ENCODE results near the gene WNT5B.

The WNT5B gene

DNA sequence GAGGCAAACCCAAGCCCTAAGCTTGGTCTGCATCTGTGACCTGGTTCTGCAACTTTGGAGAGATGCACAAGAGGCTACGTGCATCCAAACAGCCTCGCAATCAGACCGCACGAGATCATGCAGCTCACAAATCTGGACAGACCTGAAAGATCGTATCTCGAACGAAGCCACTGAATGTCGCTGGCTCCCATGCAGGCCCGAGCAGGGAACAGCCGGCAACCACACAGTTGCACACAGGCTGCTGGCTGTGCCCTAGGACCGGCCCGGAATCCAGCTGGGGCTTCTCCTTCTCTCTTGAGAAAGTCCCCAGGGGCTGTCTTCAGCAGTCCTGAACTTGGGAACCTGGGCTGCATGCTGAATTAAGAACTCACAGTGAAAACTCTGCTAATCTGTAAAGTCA is 27.9 kb downstream of the WNT5B start:
- DNase-seq = no peak

DNA sequence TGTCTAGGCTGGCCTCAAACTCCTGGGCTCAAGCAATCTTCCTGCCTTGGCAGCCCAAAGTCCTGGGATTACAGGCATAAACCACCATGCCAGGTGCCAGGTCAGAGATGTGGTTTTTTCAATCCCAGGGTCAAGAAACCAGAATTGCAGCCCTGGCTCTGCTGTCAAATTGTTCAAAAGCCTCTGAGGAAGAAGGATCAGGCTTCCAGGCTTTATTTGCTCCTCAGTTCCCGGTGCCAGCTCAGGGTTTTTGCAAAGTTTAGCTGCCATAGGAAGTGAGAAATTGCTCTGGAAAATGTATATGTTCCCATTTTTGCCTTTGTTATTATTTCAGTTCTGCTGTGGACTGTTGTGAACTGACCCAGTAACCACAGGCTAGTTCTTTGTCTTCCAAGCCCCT is 28.7 kb downstream of the WNT5B start:
- DNase-seq = no peak

DNA sequence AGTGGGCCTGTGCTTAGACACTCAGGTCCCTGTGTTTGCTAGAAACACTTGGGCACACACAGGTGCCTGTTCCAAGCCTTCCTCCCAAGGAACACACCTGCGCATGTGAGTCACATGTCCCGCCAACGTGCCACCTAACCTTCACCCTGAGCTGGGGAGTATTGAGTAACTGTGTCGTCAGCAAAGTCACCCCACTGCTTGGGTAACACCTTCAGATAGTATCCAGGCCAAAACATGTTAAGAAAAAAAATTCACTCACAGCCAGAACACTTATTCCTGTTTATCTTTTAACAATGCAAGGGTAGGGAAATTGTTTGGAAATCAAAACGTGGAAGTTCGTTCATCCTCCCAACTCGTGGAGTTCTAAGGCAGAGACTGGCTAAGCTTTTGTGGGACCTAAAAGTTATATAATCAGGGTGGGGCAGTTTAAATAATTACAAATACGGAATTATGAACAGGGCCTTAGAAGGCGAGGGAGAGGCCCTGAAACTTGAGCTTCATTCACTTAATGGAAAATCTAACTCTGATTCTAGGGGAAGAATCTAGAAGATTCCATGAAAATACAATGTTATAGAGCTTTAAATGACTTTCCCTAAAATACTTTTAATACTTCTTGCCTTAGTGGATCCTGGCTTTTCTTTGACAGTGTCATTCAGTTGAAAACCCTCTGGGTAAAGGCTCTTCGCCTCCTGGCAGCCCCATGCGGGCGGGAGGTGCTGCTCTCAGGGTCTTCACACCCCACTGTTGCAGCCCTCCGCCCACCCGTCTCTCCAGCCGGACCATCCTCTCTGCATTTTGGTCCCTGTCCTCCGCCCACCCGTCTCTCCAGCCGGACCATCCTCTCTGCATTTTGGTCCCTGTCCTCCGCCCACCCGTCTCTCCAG is 31.5 kb downstream of the WNT5B start:
- no peak for DNase-seq

DNA sequence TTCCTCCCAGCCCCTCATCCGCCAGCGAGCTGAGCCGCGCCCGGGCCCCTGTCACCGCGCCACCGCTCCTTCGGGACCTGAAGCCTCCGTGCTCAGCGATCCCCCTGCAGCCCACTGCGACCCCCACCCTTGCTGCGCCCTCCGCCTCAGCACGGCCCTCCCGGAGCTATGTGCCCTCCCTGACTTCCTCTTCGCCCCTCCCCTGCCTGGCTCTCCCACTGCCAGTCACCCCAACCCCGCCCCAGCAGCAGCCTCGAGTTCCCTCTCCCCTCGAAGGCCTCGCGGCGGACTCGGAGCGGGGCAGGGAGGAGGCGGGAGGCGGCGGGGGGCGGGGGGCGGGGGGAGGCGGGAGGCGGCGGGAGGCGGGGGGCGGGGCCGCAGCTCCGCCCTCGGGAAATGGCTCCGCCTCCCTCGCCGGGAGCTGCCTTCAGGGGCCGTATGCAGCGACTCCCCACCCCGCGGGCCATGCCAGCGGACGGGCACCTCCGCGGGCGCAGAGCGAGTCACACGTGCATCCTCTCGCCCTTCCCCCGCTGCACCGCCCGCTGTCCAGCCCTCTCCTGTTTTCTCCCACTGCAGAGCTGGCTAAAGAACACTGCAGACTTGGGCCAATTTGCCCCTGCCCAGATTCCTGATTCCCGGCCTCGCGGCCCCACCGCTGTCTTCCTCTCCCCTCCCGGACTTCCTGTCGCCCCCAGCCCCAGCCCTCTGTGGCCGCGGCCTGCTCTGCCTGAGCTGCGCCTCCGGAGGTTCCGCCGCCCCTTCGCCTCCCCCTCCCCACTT is 32.7 kb downstream of the WNT5B start:
- peak; percentile 90 for DNase-seq

DNA sequence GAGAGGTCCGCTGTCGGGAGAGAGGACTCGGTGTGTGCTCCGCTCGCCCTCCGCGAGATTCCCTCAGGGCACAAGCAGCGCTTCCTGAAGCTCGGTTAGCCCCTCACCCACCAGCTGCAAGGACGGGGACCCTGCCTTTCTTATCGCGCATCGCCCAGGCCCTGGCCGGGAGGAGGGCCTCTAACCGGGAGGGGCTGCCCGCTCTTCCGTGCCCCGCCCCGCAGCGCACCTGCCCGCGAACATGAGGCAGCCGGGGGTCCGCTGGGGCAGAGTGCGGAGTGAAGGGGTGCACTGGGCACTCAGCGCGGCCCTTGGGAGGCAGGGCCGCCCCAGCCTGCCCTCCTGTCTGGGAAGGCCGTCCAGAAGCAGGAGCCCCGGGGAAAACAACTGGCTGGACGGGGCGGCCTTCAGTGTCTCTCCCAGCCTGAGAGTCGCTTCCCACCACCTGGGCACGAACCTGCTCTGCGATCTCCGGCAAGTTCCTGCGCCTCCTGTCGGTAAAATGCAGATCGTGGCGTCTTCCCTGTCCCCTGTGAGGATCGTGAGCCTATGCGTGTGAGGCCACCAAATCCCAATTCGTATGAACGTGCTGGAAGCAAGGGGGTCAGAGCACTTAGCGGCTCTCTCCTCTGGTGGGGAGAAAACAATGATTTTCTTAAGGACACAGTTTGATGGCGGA is 33.9 kb downstream of the WNT5B start:
- no peak for DNase-seq

DNA sequence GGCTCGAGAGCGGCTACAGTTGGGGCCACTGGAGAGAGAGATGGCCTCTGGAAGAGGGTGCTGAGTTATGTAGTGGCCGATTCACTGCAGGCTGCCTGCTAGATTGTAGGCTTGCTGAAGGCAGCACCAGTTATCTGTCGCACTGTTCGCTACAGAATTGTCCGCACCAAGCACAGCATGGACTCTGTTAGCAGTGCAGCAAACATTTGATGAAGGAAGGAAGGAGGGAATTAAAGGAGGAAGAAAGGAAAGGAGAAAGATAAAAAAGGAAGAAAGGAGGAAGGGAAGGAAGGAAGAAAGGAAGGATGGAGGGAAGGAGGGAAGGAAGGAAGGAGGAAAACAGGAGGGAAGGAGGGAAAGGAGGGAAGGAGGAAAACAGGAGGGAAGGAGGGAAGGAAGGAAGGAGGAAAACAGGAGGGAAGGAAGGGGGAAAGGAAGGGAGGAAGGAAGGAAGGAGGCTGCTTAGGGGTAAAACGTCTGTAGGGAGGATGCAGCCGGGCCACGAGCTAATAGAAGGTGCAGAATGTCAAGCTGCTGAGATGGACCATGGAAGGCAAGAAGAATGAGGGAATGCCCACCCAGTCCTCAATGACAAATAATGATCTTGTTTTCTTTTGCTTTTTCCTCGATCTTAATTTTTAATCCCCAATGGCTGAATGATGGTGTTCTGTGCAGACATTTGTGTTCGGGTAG is 34.6 kb downstream of the WNT5B start:
- no peak for DNase-seq

DNA sequence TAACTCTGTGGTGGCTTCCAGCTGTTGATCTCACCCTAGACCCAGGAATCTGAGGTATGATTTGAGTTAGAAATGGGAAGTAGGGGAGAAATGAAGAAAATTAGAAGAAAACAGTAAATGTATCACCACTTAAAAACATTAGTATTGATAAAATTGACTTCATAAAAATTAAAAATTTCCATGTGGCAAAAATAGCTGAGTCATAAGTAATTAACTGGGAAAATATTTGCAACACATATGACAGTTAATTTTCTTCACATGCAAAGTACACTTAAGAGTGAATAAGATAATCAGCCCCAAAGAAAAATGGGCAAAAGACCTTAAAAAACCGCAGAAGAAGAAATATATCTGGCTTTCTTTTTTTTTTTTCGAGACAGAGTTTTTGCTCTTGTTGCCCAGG is 36.3 kb downstream of the WNT5B start:
- DNase-seq = no peak

DNA sequence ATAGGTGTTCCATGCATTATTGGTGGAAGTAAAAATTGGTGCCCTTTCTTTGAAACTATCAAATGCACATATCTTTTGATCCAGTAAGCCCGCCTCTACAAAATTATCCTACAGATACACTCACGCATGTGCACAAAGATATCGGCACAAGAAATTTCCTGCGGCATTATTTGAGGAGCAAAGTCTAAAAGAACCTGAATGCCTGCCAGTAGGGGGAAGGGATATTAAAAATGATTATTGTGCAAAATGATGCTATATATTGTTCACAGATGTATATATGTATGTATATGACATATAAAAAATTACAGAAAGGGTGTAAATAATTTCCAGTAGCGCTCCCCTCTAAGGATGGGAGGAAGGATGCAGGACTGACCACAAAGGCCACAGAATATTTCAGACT is 37.2 kb downstream of the WNT5B start:
- DNase-seq = no peak

DNA sequence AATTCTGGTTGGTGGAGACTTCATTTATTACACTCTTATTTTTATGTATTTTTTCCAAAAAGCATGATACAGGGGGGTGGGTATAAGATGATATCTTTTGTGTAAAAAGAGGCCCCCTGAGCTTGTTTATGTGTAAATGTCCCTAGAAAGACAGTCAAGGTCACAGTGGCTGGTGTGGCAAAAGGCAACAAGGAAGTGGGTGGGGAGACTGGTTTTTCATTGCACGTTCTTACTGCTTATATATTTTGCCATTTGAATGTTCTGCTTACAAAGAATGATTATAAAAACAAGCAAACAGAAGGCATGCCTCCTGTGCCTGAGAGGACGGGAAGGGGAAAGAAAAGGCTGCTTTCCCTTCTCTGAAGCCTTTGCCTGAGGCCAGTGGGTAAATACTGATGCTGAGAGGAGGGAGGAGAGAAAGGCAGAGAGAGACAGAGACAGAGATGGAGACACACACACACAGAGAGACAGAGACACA is 37.7 kb downstream of the WNT5B start:
- no peak for DNase-seq

DNA sequence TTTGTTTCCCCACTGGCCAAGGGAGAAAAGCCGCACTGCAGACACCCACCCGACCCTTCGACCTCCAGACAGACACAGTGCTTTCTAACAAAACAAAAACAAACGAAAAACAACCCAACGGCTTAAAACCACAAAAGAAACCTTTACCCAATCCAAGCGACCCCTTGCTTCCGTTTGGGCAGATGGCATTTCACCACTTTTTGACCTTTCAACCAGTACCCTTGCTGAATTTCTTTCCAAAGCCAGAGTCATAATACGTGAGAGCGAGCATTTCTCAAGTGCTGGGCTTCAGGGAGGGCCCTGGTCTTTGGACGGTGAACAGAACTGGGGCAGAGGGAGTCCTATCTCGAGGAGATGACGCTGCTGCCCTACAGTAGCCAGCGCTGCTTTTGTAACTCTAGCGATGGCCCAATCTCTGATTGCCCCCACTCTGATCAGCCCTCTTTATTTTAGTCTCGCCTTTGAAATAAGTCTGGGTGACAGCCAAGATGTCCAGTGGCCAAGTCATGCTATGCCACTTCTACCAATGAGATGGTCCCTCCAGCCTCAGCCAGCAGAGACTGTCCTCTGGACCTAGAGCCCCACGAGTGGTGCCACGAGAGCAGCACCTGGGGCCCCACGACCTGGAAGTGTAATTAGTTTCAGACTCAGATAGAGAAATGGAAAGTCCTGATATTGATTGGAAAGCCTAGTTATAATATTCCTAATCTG is 40.0 kb downstream of the WNT5B start:
- DNase-seq = no peak

DNA sequence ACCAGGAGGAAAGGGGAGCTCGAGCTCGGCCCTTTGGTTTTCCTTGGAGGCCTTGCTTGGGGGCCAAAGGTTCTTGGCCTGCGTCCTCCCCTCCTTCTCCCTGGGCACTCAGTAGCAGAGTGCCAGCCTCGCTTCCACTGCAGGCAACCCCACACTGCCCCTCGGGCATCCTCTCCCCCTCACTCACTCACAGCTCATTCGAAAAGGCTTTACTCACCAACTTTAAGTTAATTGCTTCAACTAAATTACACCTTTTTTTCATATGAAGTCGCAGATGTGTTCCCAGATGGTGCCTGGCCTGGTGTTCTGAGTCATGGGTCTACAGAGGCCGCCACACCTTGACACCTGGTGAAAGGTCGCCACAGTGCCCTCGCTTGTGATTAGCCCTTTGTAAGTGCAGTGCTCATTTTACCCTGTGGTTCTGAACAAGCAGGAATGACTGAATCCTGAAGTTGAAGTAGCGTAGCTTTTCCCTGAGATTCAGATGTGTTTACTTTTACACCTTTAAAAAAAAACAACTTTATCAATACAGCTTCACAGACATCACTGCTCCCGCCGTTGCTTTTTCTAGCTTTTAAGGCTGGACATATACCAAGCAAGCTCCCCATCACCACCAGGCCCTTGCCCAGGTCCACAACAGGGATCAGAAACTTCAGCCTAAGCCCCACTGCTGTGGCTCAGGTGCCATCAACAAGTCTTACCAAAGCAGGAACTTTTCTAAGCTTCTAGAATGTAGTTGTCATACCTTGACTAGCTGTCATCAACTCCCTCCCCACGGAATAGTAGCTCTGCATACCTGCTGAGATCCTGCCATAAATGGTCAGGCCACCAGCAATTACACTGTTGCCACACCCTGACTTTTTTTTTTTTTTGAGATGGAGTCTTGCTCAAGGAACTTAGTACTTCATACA is 41.6 kb downstream of the WNT5B start:
- no peak for DNase-seq

DNA sequence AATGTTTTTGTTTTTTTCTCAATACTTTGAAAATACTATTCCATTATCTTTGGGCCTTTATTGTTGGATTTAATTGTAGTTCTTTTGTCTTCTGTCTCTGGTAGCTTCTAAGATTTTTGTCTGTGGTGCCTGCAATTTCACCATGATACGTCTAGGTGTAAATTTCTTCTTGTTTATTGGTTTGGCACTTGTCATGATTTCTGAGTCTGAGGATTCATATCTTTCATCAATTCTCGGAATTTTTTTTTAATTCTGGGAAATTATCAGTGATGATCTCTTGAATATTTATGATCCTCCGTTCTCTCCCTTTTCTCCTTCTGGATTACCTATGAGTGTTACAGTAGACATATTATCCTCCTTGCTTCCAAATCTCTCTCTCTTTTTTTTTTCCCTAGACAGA is 47.0 kb downstream of the WNT5B start:
- no peak for DNase-seq

DNA sequence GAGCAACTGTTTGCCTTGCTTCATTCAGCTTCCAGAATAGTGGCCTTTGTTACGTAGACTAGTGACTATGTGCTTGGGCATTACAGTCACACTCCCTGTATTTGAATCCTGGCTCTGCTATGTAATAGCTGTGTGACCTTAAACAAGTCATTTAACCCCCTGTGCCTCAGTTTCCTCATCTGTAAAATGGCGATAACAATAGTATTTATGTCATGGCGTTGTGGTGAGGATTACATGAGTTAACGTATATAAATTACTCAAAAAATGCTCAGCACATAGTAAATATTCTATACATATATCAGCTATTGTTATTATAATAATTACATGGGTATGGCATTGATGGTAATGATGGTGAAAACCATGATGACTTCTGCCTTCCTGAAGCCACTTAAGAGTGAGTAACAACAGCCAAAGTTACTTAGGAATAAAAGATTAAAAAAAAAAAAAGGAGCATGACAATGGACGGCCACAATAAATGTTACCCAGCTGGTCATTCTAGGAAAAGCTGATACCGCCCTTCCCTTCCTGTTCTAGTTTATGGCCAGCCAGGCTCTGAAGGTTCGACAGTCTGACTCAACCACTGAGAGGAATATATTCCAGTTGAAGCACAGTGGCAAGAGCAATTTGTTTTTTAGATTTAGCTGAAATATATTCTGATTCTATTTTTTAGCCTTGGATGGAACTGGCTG is 51.9 kb downstream of the WNT5B start:
- no peak for DNase-seq

DNA sequence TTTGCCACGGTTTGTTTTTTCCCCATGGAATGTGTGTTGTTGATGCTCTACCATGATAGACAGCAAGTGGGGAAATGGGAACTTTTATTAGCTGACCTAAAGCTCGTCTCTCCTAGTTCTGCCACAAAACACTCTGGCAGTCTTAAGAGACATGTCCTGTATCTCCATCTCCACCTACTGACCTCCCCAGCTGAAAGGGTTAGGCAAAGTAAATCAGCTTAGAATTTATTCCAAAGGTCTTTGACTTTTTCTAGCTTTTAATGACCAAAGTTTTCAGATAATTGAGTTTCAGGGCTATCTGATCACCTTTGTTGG is 52.4 kb downstream of the WNT5B start:
- no peak for DNase-seq

DNA sequence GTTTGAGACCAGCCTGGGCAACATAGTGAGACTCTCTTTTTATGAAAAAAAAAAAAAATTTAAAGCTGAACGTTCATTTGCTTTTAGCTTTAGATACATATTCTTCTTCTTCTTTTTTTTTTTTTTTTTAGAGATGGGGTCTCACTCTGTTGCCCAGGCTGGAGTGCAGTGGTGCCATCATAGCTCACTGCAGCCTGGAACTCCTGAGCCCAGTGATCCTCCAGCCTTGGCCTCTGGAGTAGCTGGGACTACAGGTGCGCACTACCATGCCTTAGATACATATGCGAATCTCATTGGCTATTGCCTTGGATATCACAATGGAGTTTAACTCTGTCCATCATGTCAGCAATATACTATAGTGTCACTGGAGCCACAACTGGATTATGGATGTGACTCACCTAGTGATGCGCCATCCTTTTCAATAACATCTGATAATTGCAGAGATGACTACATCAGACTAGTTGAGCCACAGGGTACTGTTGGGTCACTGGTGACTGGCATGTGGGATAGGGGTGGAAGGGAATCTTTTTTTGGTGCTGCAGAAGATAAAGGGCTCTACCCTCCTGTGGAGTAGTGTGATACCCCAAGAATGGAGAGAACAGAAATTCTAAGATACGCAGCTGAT is 59.2 kb downstream of the WNT5B start:
- no peak for DNase-seq

DNA sequence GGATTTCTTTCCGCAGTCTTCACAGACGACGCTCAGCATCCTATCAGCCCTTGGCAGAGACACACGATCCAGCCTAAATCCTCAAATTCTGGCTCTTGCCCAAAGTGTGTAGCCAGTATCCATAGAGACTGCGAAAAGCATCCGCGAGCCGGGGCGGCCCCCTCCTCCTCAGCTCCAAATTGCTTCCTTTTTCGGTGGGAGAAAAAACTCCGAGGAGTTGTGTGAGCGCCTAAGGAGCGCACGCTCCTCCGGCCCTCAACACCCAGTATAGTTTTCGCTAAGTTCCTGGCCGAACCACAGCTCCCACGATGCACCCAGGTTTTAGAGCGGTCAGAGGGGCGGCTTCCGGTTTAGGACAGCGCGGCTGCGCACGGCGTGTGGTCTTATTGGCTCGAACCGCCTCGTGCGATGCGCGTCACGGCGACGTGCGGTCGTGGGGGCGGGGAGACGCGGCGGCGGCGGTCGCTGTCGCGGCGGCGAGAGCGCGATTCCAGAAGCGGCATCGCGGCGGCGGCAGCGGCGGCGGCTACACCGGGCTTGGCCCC is 61.6 kb downstream of the WNT5B start, which contains the start of gene ADIPOR2:
ADIPOR2 (plus strand) TSS at position 493 of the 545 bp plus-strand sequence. CDS start 63,274 bp downstream, outside the sequence.
- peak; percentile 98 for DNase-seq

DNA sequence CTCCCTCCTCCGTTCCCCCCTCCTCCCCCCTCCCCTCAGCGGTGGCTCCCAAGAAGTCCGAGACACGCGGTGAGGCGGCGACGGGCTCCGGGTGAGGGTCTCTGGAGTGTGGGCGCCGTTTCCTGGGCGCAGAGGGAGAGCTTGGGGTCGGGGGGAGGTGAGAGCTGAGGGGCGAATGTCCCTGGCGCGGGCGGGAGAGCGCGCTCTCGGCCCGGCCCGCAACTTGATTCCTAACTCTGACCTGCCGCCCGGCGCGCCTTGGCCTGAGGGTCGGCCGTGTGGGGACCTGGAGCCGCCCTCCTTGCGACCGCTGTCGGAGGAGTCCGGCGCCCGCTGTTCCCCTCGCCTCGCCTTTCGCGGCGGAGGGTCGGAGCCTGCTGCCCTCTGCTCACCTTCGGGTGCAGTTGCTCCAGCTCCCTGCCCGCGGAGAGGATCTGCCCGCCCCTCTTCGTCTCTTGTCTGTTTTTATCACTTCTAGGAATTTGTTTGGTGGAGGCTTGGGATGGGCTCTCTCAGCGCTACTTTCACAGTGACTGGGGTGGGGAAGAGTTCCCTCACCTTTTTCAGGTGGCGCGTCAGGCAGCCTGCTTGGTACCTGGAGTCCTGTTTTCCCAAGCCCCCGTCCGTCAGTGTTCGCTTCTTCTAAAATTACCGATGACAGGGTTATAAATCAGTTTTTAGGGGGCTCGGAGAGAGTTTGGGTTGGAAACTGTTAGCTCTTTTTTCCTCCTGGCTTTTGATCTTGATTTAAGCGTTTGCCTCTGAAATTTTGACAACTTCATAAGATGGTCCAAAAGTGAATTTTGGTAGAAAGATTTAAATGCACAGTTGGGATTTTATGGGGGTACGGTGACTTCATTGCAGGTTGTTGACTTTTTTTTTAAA is 62.3 kb downstream of the WNT5B start:
- peak; percentile 46 for DNase-seq

DNA sequence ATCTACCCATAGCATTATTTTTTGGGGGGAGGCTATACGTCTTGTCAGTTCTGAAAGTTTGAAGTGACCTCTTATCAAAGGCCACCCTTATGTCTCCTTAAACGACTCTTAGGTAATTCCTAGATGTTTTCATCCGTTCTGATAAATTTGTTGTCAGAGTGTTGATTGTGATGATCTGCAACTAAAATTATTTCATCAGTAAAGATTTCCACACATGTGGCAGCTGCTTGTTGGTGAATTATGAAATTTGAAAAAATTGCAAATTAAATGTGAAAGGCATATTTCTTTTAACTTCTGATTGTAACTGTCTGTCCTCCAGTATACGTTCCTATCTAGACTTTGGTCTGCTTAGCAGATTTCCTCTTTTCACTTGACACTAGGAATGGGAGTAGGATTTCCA is 63.2 kb downstream of the WNT5B start:
- DNase-seq = no peak
